Muscle of leg (tissue), 11 donors: ENCODE data around the gene NDUFV3. TPM values are rescaled to one million over a fixed set of nuclear protein-coding genes. Genes with fewer than 3 reads are reported as not detected.
"Not testable (repeated sequence)": the region's sequence is repeated elsewhere in the genome, so short reads cannot be mapped to it uniquely, and the experiment has no call there.

ENCODE experiments used
- DNase-seq: peaks from one replicate; pipeline ENCODE4 v3.0.0; 2013
- H3K27ac ChIP-seq: one replicate; pipeline ENCODE4 v1.5.1; 2013; ENCODE audit warnings: mild to moderate bottlenecking, low read length, control low read depth
- H3K27me3 ChIP-seq: one replicate; pipeline ENCODE4 v1.6.1; 2013; ENCODE audit warnings: low read length; ENCODE audit not compliant: control insufficient read depth, insufficient read depth
- H3K36me3 ChIP-seq: one replicate; pipeline ENCODE4 v1.6.1; 2013; ENCODE audit warnings: low read length; ENCODE audit not compliant: control insufficient read depth, insufficient read depth
- H3K4me1 ChIP-seq: one replicate; pipeline ENCODE4 v1.6.1; 2013; ENCODE audit warnings: low read length; ENCODE audit not compliant: control insufficient read depth, insufficient read depth
- H3K4me3 ChIP-seq: one replicate; pipeline ENCODE4 v1.5.1; 2013; ENCODE audit warnings: low read length, control low read depth
- H3K9me3 ChIP-seq: replicated peaks from 2 replicates; pipeline ENCODE4 v1.6.1; 2013; ENCODE audit warnings: low read depth, low read length; ENCODE audit not compliant: control insufficient read depth
- WGBS: methylation state at CpG from one replicate; pipeline ENCODE4 v1.1.5; 2013; ENCODE audit warnings: missing lambda C conversion rate; ENCODE audit not compliant: insufficient coverage; 5-methylcytosine and 5-hydroxymethylcytosine counted together
- polyA plus RNA-seq, 8 donors: library from polyadenylated mRNA; unstranded; fragments of 120-200 nt; gene quantifications; one replicate each; pipeline versions ENCODE4 v1.2.1 to v1.2.3, GENCODE V29; 2013; ENCODE audit warnings: inconsistent platforms in 1 of 8, low replicate concordance in 1 of 8; ENCODE audit not compliant: insufficient read length in 8 of 8, insufficient read depth in 1 of 8
- total RNA-seq: library from RNA; stranded (reverse); fragments of 120-200 nt; gene quantifications from one replicate; pipeline ENCODE4 v1.2.4, GENCODE V29; 2013

The NDUFV3 gene
- total and polyA plus RNA-seq, 9 donors, result 22.8 to 35.5 (median 32.9) TPM

- H3K36me3 ChIP-seq, result peaks cover 62% of the 10 kb centered on the region
- peaks cover 10% of the 10 kb centered on the region for H3K4me1 ChIP-seq
- WGBS, result 91% methylated on average over 20 of the region's 21 CpGs
- H3K4me3 ChIP-seq, result no peak overlapping the region
- no peaks in the 10 kb centered on the region for H3K27me3 ChIP-seq
- H3K27ac ChIP-seq, result no peak overlapping the region
- H3K9me3 ChIP-seq, result no peaks in the 10 kb centered on the region
- no peak for DNase-seq
Measured at GRCh38 chr21:42862774-42863503, 30.2 kb upstream of the NDUFV3 start.

- peaks cover 63% of the 10 kb centered on the region for H3K36me3 ChIP-seq
- peaks cover 10% of the 10 kb centered on the region for H3K4me1 ChIP-seq
- 91% methylated on average over 10 of the region's 13 CpGs for WGBS
Measured at GRCh38 chr21:42863504-42863870, 29.6 kb upstream of the NDUFV3 start.

DNA sequence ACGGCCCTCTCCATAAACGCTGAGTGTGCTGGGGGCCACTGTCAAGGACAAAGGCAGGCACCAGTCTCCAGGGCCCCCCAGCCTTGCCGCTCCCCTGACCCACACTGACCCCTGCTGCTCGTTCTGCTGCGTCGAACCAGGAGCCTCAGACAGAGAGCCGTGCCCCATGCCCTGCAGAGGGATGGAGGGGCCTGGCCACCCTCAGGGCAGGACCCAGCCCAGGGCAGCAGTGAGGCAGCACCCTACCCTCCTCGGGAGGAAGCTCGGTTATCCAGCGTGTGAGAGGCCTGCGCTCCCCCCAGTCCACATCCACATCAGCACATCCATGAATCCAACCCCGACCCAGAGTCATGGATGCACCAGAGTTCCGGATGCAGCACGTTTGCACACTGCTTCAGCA, 28.8 kb upstream of the NDUFV3 start:
- 73% methylated on average over 13 of the region's 14 CpGs for WGBS
- H3K27me3 ChIP-seq, result no peaks in the 10 kb centered on the region
- peaks cover 63% of the 10 kb centered on the region for H3K36me3 ChIP-seq
- H3K9me3 ChIP-seq, result no peaks in the 10 kb centered on the region
- H3K4me1 ChIP-seq, result peaks cover 10% of the 10 kb centered on the region
- DNase-seq, result no peak
- peak overlapping the region; percentile 71 for H3K27ac ChIP-seq
- H3K4me3 ChIP-seq, result no peak overlapping the region

More at GRCh38 chr21:42863504-42863870, 29.6 kb upstream of the NDUFV3 start:
- no peak for DNase-seq
- Histone ChIP-seq H3K9me3 (no peaks in the 10 kb centered on the region), H3K4me3 (no peak overlapping the region), H3K27me3 (no peaks in the 10 kb centered on the region), H3K27ac (no peak overlapping the region)

GRCh38 chr21:42864815-42865775, 28.0 kb upstream of the NDUFV3 start:
- H3K27ac ChIP-seq, result peak overlapping the region; percentile 71
- no peak overlapping the region for H3K4me3 ChIP-seq
- H3K27me3 ChIP-seq, result no peaks in the 10 kb centered on the region
- DNase-seq, result peak; percentile 80
- 64% methylated on average over 25 of the region's 26 CpGs for WGBS
- peaks cover 10% of the 10 kb centered on the region for H3K4me1 ChIP-seq
- peaks cover 61% of the 10 kb centered on the region for H3K36me3 ChIP-seq
- no peaks in the 10 kb centered on the region for H3K9me3 ChIP-seq

DNA sequence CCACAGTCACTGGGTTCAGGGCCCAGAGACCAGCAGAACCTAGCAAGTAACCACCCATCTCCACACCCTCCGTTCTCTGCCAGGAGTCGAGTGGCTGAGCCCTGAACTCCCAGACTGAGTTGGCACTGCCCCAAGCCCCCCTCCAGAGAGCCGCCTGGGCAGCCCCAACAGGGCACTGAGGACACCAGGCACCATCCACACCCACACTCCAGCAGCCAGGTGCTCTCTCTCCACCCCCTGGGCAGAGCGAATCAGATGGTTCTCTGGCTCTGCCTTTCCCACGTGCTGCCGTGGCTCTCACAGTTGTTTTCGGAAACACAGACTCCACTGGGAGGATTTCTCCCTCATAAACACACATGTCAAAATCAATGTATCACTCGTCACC, 27.3 kb upstream of the NDUFV3 start:
- DNase-seq, result no peak
- WGBS, result 67% methylated on average over 8 of the region's 8 CpGs
- H3K4me3 ChIP-seq, result no peak overlapping the region
- peaks cover 10% of the 10 kb centered on the region for H3K4me1 ChIP-seq
- no peaks in the 10 kb centered on the region for H3K9me3 ChIP-seq
- peaks cover 57% of the 10 kb centered on the region for H3K36me3 ChIP-seq
- H3K27ac ChIP-seq, result no peak overlapping the region
- no peaks in the 10 kb centered on the region for H3K27me3 ChIP-seq

GRCh38 chr21:42868196-42868595, 24.9 kb upstream of the NDUFV3 start:
- H3K27me3 ChIP-seq, result no peaks in the 10 kb centered on the region
- peaks cover 64% of the 10 kb centered on the region for H3K36me3 ChIP-seq
- no peak for DNase-seq
- H3K4me3 ChIP-seq, result no peak overlapping the region
- H3K27ac ChIP-seq, result no peak overlapping the region
- H3K9me3 ChIP-seq, result no peaks in the 10 kb centered on the region
- WGBS, result 89% methylated on average over 10 of the region's 10 CpGs
- H3K4me1 ChIP-seq, result peaks cover 10% of the 10 kb centered on the region

DNA sequence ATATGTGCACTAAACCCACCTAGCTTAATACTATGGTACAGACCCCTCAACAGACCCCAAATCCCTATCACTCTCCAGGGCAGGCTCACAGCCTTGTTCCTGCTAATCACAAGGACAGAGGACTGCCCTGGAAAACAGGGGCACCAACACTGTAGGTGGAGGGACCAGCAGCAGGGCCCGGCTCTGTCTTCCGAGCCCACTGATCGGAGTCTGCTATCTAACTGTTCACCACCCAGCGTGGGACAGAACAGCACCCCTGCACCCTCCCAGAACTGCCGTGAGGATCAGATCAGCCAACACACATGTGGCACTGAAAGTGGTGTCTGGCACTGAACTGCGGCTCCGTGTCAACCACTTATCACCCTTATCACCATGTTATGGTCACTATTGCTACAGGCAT, 20.0 kb upstream of the NDUFV3 start:
- no peak for DNase-seq

DNA sequence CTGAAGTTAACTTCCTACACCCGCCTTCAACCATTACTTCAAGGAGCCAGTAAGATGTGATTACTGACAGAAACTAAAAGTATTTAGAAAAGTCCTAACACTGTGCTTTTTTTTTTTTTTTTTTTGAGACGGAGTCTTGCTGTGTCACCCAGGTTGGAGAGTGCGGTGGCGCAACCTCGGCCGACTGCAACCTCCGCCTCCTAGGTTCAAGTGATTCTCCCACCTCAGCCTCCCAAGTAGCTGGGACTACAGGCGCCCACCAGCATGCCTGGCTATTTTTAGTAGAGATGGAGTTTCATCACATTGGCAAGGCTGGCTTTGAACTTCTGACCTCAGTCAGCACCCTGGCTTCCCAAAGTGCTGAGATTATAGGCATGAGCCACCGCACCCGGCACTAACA, 17.3 kb upstream of the NDUFV3 start:
- Histone ChIP-seq H3K36me3 (peaks cover 48% of the 10 kb centered on the region), H3K4me1 (peaks cover 15% of the 10 kb centered on the region)
- H3K4me3 ChIP-seq, H3K27me3 ChIP-seq, H3K9me3 ChIP-seq, DNase-seq, H3K27ac ChIP-seq: not testable (repeated sequence)
- 85% methylated on average over 2 of the region's 10 CpGs for WGBS

More for the DNA sequence above, 20.0 kb upstream of the NDUFV3 start:
- H3K27ac ChIP-seq, result no peak overlapping the region
- H3K36me3 ChIP-seq, result peaks cover 69% of the 10 kb centered on the region
- no peaks in the 10 kb centered on the region for H3K27me3 ChIP-seq
- peaks cover 2% of the 10 kb centered on the region for H3K4me1 ChIP-seq
- H3K9me3 ChIP-seq, result no peaks in the 10 kb centered on the region
- WGBS, result 96% methylated on average over 5 of the region's 7 CpGs
- H3K4me3 ChIP-seq, result no peak overlapping the region

DNA sequence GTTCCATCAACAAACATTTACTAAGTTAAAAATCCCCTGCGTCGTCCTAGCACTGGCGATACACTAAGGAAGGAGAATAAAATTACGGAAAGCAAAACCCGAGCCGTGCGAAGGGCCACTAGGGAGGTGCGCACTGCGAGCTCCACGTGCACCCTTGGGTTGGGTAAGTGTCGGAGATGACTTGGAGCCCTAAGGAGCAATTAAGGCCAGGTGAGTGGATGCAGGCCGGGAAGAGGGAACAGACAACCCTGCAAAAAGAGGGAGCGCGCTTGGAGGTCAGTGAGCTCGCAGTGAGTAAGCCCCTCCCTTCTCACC, 14.5 kb upstream of the NDUFV3 start:
- Histone ChIP-seq H3K27ac (peak overlapping the region; percentile 83), H3K27me3 (no peaks in the 10 kb centered on the region), H3K9me3 (no peaks in the 10 kb centered on the region), H3K36me3 (peaks cover 21% of the 10 kb centered on the region), H3K4me1 (peaks cover 15% of the 10 kb centered on the region), H3K4me3 (peak overlapping the region; percentile 86)
- 0% methylated on average over 12 of the region's 15 CpGs for WGBS
- no peak for DNase-seq

DNA sequence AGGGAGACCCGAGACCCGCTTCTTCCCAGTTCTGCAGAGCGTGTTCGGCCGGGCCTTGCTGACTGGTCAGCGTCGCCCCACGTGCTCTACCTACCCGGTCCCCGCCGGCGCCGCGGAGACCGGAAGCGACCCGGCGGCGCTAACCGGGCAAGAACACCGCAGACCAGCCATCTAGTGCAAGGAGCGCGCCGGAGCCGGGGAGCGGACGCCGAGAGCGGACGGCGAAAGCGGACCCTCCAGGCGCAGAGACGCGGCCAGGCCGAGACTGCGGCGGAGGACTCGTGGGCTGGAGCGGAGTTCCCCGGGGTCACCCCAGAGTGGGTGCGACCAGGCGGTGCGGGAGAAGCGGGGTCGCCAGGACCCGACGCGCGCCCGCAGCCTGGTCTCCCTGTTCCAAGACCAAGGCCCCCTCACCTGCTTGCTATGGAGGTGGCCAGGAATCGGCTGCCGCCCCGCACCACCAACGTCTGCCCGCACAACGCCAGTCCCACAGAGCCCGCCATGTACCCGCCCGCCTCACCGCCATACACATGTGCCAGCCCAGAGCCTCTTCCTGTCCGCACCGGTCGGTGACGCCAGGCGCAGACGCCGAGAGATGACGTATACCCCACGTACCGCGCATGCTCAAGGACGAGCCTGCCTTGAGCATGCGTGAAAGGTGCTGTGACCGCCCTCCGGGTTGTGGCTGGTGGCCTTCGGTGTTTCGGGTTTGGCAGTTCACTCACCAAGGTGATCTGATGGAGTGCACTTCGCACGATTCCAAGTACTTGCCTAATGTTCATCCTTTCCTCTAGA, 13.9 kb upstream of the NDUFV3 start, which contains the start of gene WDR4:
TSS of gene WDR4 (minus strand) at position 547 of the 795 bp plus-strand sequence. CDS start at position 503, 44 bp downstream.
- WGBS, result under 1% methylated on average over 77 of the region's 80 CpGs
- peaks cover 15% of the 10 kb centered on the region for H3K4me1 ChIP-seq
- DNase-seq, result peak; percentile 99
- H3K36me3 ChIP-seq, result peaks cover 18% of the 10 kb centered on the region
- peak within 1 kb of the TSS; percentile 86 for H3K4me3 ChIP-seq
- no peaks in the 10 kb centered on the region for H3K9me3 ChIP-seq
- H3K27me3 ChIP-seq, result no peaks in the 10 kb centered on the region
- peak within 1 kb of the TSS; percentile 88 for H3K27ac ChIP-seq
